Stimulated activated CD8-positive, alpha-beta memory T cell treated with anti-CD3 and anti-CD28 coated beads, Interleukin-12 subunit alpha, Interleukin-12 subunit beta, amount 100 ng/mL, for 1 hour (primary cell): ENCODE data around the gene ERFL.

Experiments used
- DNase-seq: peaks from one replicate; pipeline ENCODE4 v3.0.0-alpha.2; 2020; ENCODE audit warnings: low read depth

Gene ERFL

GRCh38 chr19:41913538-41914423, 14.5 kb downstream of the ERFL start:
- DNase-seq = no peak

- no peak for DNase-seq
Measured at GRCh38 chr19:41912899-41913537, 15.2 kb downstream of the ERFL start.

GRCh38 chr19:41911889-41912731, 16.1 kb downstream of the ERFL start:
- DNase-seq = no peak

GRCh38 chr19:41910992-41911888, 17.0 kb downstream of the ERFL start:
- DNase-seq = no peak

- DNase-seq = no peak
Measured at GRCh38 chr19:41910240-41910991, 17.8 kb downstream of the ERFL start.

GRCh38 chr19:41909706-41910105, 18.5 kb downstream of the ERFL start:
- no peak for DNase-seq

GRCh38 chr19:41908724-41909464, 19.4 kb downstream of the ERFL start:
- DNase-seq = no peak

- DNase-seq = no peak
Measured at GRCh38 chr19:41907994-41908615, 20.1 kb downstream of the ERFL start.

GRCh38 chr19:41906916-41907680, 21.2 kb downstream of the ERFL start:
- no peak for DNase-seq

GRCh38 chr19:41906271-41906670, 22.0 kb downstream of the ERFL start:
- DNase-seq = no peak

GRCh38 chr19:41905273-41906002, 22.8 kb downstream of the ERFL start:
- no peak for DNase-seq

- DNase-seq = no peak
Measured at GRCh38 chr19:41904118-41904870, 24.0 kb downstream of the ERFL start.

- no peak for DNase-seq
Measured at GRCh38 chr19:41903193-41903953, 24.9 kb downstream of the ERFL start.

GRCh38 chr19:41902594-41902993, 25.7 kb downstream of the ERFL start:
- DNase-seq = no peak

GRCh38 chr19:41901707-41902360, 26.4 kb downstream of the ERFL start:
- DNase-seq = no peak

- no peak for DNase-seq
Measured at GRCh38 chr19:41898235-41898634, 30.0 kb downstream of the ERFL start.
